ENCODE data around the gene CYB5R2.

The CYB5R2 gene

GRCh38 chr11:7636350-7636749, 37.0 kb downstream of the CYB5R2 start:
- no peak for DNase-seq

GRCh38 chr11:7635708-7636107, 37.6 kb downstream of the CYB5R2 start:
- DNase-seq: no peak

- no peak for DNase-seq
These were observed 38.2 kb downstream of the CYB5R2 start for GRCh38 chr11:7635137-7635536.

- DNase-seq: no peak
These were observed 41.1 kb downstream of the CYB5R2 start for GRCh38 chr11:7632211-7632610.

- no peak for DNase-seq
These were observed 43.3 kb downstream of the CYB5R2 start for GRCh38 chr11:7630002-7630401.

- DNase-seq: no peak
These were observed 44.6 kb downstream of the CYB5R2 start for GRCh38 chr11:7628660-7629059.

- DNase-seq: no peak
These were observed 50.6 kb downstream of the CYB5R2 start for GRCh38 chr11:7622721-7623120.

- no peak for DNase-seq
These were observed 51.7 kb downstream of the CYB5R2 start for GRCh38 chr11:7621554-7621953.

GRCh38 chr11:7621090-7621489, 52.2 kb downstream of the CYB5R2 start:
- DNase-seq: no peak

- no peak for DNase-seq
These were observed 54.0 kb downstream of the CYB5R2 start for GRCh38 chr11:7619322-7619721.

GRCh38 chr11:7617032-7617431, 56.3 kb downstream of the CYB5R2 start:
- DNase-seq: no peak

Measured in right hindlimb (tissue), 1 donor.